ENCODE measurements around the gene PIK3CB. TPM values are rescaled to one million over a fixed set of nuclear protein-coding genes. Genes with fewer than 3 reads are reported as not detected.

PIK3CB gene
- total RNA-seq, 1 experiment from 2014 or later, result 35.6 TPM

DNA sequence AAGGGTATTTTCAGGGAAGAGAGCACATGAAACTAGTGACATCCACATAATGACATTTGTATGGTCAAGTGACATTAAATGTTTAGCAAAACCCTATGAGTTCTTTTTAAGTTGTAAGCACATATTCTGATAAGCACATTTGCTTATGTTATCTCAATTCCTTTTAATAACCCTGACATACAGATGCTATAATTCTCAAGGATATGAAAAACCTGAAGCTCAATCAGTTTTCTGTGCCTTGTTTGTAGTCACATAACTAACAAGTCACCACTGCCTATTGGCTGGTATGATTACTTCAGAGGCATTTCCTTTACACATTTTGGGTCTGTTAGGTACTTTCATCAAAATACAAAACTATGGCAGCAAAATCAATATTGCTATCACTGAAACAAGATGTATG lies 152.1 kb downstream of the PIK3CB start:
- Histone ChIP-seq H3K79me2 (ENCODE audit: insufficient read depth, low read length) (no peaks in the 10 kb centered on the region), H2AK5ac (ENCODE audit: insufficient read length, low read length) (no peak overlapping the region), H3K18ac (ENCODE audit: insufficient read length, low read depth, low read length) (no peak overlapping the region), H2BK15ac (ENCODE audit: low read depth, low read length) (no peak overlapping the region), H3K9ac (ENCODE audit: extremely low read depth, insufficient read length, low read length) (no peak overlapping the region), H3K4me1 (ENCODE audit: insufficient read depth, low read length) (no peaks in the 10 kb centered on the region), H2AFZ (ENCODE audit: low read length) (no peak overlapping the region), H2BK12ac (ENCODE audit: insufficient read length, low read depth, low read length) (no peak overlapping the region), H4K20me1 (ENCODE audit: control insufficient read depth, insufficient read depth, insufficient read length) (no peaks in the 10 kb centered on the region), H4K8ac (replicated peaks; ENCODE audit: insufficient read length, low read depth, low read length) (no peak overlapping the region), H3K14ac (ENCODE audit: insufficient read depth, low read length) (no peak overlapping the region), H3T11ph (ENCODE audit: low read length) (no peak overlapping the region), H2BK5ac (ENCODE audit: insufficient read length, low read length) (no peak overlapping the region), H3K4me2 (ENCODE audit: insufficient read depth, insufficient read length, low read length) (no peak overlapping the region), H2BK20ac (ENCODE audit: low read depth, low read length, poor library complexity, severe bottlenecking) (no peak overlapping the region), H3K23me2 (ENCODE audit: insufficient read length, low read depth, low read length, poor library complexity, severe bottlenecking) (no peaks in the 10 kb centered on the region), H3K56ac (ENCODE audit: insufficient read length, low read depth, low read length) (no peak overlapping the region), H3K23ac (ENCODE audit: insufficient read length, low read depth, low read length) (no peak overlapping the region), H3K79me1 (ENCODE audit: insufficient read depth, low read depth, low read length, poor library complexity, severe bottlenecking) (no peaks in the 10 kb centered on the region), H3K27me3 (ENCODE audit: insufficient read depth, low read length) (no peaks in the 10 kb centered on the region), H3K4ac (ENCODE audit: low read depth, low read length) (no peak overlapping the region), H3K27ac (ENCODE audit: insufficient read length, low read depth, low read length) (no peak overlapping the region), H4K91ac (ENCODE audit: insufficient read length, low read depth, low read length) (no peak overlapping the region), H4K5ac (ENCODE audit: insufficient read length, low read depth, low read length) (no peak overlapping the region), H3K9me3 (ENCODE audit: control insufficient read depth, low read depth, low read length) (no peaks in the 10 kb centered on the region), H2BK120ac (ENCODE audit: low read depth, low read length, poor library complexity, severe bottlenecking) (no peak overlapping the region)
- H3K9me3 Mint-ChIP-seq, result no peaks in the 10 kb centered on the region
- H3K36me3 Mint-ChIP-seq (ENCODE audit: insufficient read depth in 1 of 3, low read depth in 3 of 3), result peaks cover 3 to 39% (median 32%) of the 10 kb centered on the region in 3 experiments; a peak in 5 of 7 replicates
- H3K4me1 Mint-ChIP-seq, result no peaks in the 10 kb centered on the region
- DNase-seq, result no peak
- no peak overlapping the region for H3K27ac Mint-ChIP-seq
- no peak for TF ChIP-seq CTCF (conservative IDR thresholded peaks at IDR 0.05)
- H3K4me3 Mint-ChIP-seq, result no peak overlapping the region
- H3K27me3 Mint-ChIP-seq (ENCODE audit: low read depth), result no peaks in the 10 kb centered on the region
